HEK293 (cell line): Measurements from ENCODE around the gene OPCML.

Experiments used
- FEZF1 ChIP-seq: fragments of 450-650 bp; formaldehyde crosslinking; IDR thresholded peaks from 2 replicates; pipeline ENCODE4 v1.5.1; 2016; ENCODE audit warnings: missing biosample characterization, missing genetic modification characterization
- YY1 ChIP-seq: fragments of 450-650 bp; formaldehyde crosslinking; IDR thresholded peaks from 2 replicates; pipeline ENCODE4 v1.5.1; 2018; ENCODE audit warnings: missing biosample characterization, missing genetic modification characterization
- ZBTB21 ChIP-seq: fragments of 450-650 bp; formaldehyde crosslinking; IDR thresholded peaks from 2 replicates; pipeline ENCODE4 v1.5.1; 2017; ENCODE audit warnings: missing biosample characterization, missing genetic modification characterization
- ZFP37 ChIP-seq: fragments of 450-650 bp; formaldehyde crosslinking; IDR thresholded peaks from 2 replicates; pipeline ENCODE4 v1.5.1; 2016; ENCODE audit warnings: missing biosample characterization, missing genetic modification characterization
- ZNF121 ChIP-seq: fragments of 450-650 bp; formaldehyde crosslinking; IDR thresholded peaks from 2 replicates; pipeline ENCODE4 v1.5.1; 2016; ENCODE audit warnings: missing biosample characterization, missing genetic modification characterization
- ZNF274 ChIP-seq, 2 experiments: fragments of 200-500 bp in 1 of 2; fragments of 450-650 bp in 1 of 2; sonication (Bioruptor generic) in 1 of 2; formaldehyde crosslinking in 1 of 2; IDR thresholded peaks; 2 replicates each; pipeline versions ENCODE4 v1.5.1 to v1.6.1; 2014 to 2016; ENCODE audit warnings: borderline replicate concordance in 1 of 2, inconsistent platforms in 1 of 2, low read length in 1 of 2, missing biosample characterization in 1 of 2, missing genetic modification characterization in 1 of 2
- ZNF580 ChIP-seq: fragments of 450-650 bp; formaldehyde crosslinking; IDR thresholded peaks from 2 replicates; pipeline ENCODE4 v1.5.1; 2016; ENCODE audit warnings: missing biosample characterization, missing genetic modification characterization
- ZNF610 ChIP-seq: fragments of 450-650 bp; formaldehyde crosslinking; IDR thresholded peaks from 2 replicates; pipeline ENCODE4 v1.5.1; 2016; ENCODE audit warnings: missing biosample characterization, missing genetic modification characterization, borderline replicate concordance
- ZXDB ChIP-seq: fragments of 450-650 bp; formaldehyde crosslinking; IDR thresholded peaks from 2 replicates; pipeline ENCODE4 v1.5.1; 2016; ENCODE audit warnings: missing biosample characterization, missing genetic modification characterization
- TF ChIP-seq, protein P1 (sequence below): fragments of 450-650 bp; formaldehyde crosslinking; IDR thresholded peaks from 2 replicates; pipeline ENCODE4 v1.5.1; 2016; ENCODE audit warnings: missing biosample characterization, missing genetic modification characterization
- TF ChIP-seq, protein P2 (sequence below): fragments of 450-650 bp; formaldehyde crosslinking; IDR thresholded peaks from 2 replicates; pipeline ENCODE4 v1.5.1; 2017; ENCODE audit warnings: missing biosample characterization, missing genetic modification characterization
- TF ChIP-seq, protein P3 (sequence below): fragments of 450-650 bp; formaldehyde crosslinking; IDR thresholded peaks from 2 replicates; pipeline ENCODE4 v1.5.1; 2016; ENCODE audit warnings: missing biosample characterization, missing genetic modification characterization
- TF ChIP-seq, protein P4 (sequence below): fragments of 450-650 bp; formaldehyde crosslinking; IDR thresholded peaks from 2 replicates; pipeline ENCODE4 v1.5.0; 2017; ENCODE audit warnings: missing biosample characterization, missing genetic modification characterization, borderline replicate concordance
- TF ChIP-seq, protein P5 (sequence below): fragments of 450-650 bp; formaldehyde crosslinking; IDR thresholded peaks from 2 replicates; pipeline ENCODE4 v1.5.1; 2016; ENCODE audit warnings: missing biosample characterization, missing genetic modification characterization

DNA sequence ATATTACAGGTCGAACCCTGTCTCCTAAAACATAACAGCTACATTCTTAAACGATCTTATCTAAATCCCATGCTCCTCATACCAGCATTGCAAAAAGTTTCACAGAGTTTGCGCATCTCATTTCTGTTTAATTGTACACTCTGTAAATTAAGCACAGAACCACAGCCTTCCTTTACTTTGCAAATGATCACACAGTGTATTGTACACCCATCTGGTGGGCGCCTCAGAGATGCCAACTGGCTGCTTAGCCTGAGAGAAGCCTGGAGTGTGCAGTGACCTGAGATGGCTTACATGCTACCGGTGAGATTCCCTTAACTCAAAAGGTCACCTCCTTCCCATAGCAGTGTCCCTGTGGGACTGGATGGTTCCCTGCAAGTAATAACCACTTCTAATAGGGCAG, 1077.3 kb downstream of the OPCML start:
- TF ChIP-seq, protein P1, sequence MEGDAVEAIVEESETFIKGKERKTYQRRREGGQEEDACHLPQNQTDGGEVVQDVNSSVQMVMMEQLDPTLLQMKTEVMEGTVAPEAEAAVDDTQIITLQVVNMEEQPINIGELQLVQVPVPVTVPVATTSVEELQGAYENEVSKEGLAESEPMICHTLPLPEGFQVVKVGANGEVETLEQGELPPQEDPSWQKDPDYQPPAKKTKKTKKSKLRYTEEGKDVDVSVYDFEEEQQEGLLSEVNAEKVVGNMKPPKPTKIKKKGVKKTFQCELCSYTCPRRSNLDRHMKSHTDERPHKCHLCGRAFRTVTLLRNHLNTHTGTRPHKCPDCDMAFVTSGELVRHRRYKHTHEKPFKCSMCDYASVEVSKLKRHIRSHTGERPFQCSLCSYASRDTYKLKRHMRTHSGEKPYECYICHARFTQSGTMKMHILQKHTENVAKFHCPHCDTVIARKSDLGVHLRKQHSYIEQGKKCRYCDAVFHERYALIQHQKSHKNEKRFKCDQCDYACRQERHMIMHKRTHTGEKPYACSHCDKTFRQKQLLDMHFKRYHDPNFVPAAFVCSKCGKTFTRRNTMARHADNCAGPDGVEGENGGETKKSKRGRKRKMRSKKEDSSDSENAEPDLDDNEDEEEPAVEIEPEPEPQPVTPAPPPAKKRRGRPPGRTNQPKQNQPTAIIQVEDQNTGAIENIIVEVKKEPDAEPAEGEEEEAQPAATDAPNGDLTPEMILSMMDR (tag by site-specific recombination) = no peak
- TF ChIP-seq ZNF610 (tag by site-specific recombination) = no peak
- TF ChIP-seq ZXDB (tag by site-specific recombination) = no peak
- TF ChIP-seq YY1 (tag by site-specific recombination) = no peak
- no peak for TF ChIP-seq ZNF580
- TF ChIP-seq, protein P2, sequence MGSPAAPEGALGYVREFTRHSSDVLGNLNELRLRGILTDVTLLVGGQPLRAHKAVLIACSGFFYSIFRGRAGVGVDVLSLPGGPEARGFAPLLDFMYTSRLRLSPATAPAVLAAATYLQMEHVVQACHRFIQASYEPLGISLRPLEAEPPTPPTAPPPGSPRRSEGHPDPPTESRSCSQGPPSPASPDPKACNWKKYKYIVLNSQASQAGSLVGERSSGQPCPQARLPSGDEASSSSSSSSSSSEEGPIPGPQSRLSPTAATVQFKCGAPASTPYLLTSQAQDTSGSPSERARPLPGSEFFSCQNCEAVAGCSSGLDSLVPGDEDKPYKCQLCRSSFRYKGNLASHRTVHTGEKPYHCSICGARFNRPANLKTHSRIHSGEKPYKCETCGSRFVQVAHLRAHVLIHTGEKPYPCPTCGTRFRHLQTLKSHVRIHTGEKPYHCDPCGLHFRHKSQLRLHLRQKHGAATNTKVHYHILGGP (tag by site-specific recombination) = no peak
- TF ChIP-seq ZNF274 (IDR thresholded peaks at IDR 0.05; ENCODE audit: low read length) = no peak
- no peak for TF ChIP-seq ZNF274 (tag by site-specific recombination; IDR thresholded peaks at IDR 0.05; ENCODE audit: borderline replicate concordance)
- TF ChIP-seq, protein P3, sequence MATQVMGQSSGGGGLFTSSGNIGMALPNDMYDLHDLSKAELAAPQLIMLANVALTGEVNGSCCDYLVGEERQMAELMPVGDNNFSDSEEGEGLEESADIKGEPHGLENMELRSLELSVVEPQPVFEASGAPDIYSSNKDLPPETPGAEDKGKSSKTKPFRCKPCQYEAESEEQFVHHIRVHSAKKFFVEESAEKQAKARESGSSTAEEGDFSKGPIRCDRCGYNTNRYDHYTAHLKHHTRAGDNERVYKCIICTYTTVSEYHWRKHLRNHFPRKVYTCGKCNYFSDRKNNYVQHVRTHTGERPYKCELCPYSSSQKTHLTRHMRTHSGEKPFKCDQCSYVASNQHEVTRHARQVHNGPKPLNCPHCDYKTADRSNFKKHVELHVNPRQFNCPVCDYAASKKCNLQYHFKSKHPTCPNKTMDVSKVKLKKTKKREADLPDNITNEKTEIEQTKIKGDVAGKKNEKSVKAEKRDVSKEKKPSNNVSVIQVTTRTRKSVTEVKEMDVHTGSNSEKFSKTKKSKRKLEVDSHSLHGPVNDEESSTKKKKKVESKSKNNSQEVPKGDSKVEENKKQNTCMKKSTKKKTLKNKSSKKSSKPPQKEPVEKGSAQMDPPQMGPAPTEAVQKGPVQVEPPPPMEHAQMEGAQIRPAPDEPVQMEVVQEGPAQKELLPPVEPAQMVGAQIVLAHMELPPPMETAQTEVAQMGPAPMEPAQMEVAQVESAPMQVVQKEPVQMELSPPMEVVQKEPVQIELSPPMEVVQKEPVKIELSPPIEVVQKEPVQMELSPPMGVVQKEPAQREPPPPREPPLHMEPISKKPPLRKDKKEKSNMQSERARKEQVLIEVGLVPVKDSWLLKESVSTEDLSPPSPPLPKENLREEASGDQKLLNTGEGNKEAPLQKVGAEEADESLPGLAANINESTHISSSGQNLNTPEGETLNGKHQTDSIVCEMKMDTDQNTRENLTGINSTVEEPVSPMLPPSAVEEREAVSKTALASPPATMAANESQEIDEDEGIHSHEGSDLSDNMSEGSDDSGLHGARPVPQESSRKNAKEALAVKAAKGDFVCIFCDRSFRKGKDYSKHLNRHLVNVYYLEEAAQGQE (tag by site-specific recombination) = no peak
- TF ChIP-seq, protein P4, sequence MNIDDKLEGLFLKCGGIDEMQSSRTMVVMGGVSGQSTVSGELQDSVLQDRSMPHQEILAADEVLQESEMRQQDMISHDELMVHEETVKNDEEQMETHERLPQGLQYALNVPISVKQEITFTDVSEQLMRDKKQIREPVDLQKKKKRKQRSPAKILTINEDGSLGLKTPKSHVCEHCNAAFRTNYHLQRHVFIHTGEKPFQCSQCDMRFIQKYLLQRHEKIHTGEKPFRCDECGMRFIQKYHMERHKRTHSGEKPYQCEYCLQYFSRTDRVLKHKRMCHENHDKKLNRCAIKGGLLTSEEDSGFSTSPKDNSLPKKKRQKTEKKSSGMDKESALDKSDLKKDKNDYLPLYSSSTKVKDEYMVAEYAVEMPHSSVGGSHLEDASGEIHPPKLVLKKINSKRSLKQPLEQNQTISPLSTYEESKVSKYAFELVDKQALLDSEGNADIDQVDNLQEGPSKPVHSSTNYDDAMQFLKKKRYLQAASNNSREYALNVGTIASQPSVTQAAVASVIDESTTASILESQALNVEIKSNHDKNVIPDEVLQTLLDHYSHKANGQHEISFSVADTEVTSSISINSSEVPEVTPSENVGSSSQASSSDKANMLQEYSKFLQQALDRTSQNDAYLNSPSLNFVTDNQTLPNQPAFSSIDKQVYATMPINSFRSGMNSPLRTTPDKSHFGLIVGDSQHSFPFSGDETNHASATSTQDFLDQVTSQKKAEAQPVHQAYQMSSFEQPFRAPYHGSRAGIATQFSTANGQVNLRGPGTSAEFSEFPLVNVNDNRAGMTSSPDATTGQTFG = no peak
- no peak for TF ChIP-seq FEZF1 (tag by site-specific recombination)
- TF ChIP-seq, protein P5, sequence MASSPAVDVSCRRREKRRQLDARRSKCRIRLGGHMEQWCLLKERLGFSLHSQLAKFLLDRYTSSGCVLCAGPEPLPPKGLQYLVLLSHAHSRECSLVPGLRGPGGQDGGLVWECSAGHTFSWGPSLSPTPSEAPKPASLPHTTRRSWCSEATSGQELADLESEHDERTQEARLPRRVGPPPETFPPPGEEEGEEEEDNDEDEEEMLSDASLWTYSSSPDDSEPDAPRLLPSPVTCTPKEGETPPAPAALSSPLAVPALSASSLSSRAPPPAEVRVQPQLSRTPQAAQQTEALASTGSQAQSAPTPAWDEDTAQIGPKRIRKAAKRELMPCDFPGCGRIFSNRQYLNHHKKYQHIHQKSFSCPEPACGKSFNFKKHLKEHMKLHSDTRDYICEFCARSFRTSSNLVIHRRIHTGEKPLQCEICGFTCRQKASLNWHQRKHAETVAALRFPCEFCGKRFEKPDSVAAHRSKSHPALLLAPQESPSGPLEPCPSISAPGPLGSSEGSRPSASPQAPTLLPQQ = no peak
- TF ChIP-seq ZBTB21 = no peak
- no peak for TF ChIP-seq ZFP37 (tag by site-specific recombination)
- TF ChIP-seq ZNF121 = no peak
